GM12891 (cell line): Measurements from ENCODE around the gene S100A2.

Experiments used
- DNase-seq: peaks from one replicate; pipeline ENCODE4 v3.0.0; 2011; ENCODE audit warnings: low spot score; ENCODE audit not compliant: insufficient read length
- FAIRE-seq: peaks from 2 replicates; lab custom pipeline; 2011; peaks lifted over from hg19 to GRCh38; lab: Jason Lieb, UNC
- PAX5 ChIP-seq: IDR thresholded peaks from 2 replicates; pipeline ENCODE4 v1.6.1; 2011; ENCODE audit warnings: low read length, moderate library complexity, mild to moderate bottlenecking; ENCODE audit not compliant: insufficient read depth, severe bottlenecking
- POLR2A ChIP-seq: IDR thresholded peaks from 2 replicates; pipeline ENCODE4 v1.6.1; 2011; ENCODE audit warnings: low read depth, low read length, control low read depth
- POLR2AphosphoS5 ChIP-seq: IDR thresholded peaks from 2 replicates; pipeline ENCODE4 v1.6.1; 2011; ENCODE audit warnings: low read depth, low read length, control low read depth
- POU2F2 ChIP-seq: IDR thresholded peaks from 2 replicates; pipeline ENCODE4 v1.6.1; 2011; ENCODE audit warnings: low read depth, mild to moderate bottlenecking, control low read depth, low read length, moderate library complexity
- SPI1 ChIP-seq: IDR thresholded peaks from 2 replicates; pipeline ENCODE4 v1.6.1; 2011; ENCODE audit warnings: low read depth, low read length, control low read depth
- TAF1 ChIP-seq: IDR thresholded peaks from 2 replicates; pipeline ENCODE4 v1.6.1; 2011; ENCODE audit warnings: low read depth, low read length, control low read depth

Gene S100A2

DNA sequence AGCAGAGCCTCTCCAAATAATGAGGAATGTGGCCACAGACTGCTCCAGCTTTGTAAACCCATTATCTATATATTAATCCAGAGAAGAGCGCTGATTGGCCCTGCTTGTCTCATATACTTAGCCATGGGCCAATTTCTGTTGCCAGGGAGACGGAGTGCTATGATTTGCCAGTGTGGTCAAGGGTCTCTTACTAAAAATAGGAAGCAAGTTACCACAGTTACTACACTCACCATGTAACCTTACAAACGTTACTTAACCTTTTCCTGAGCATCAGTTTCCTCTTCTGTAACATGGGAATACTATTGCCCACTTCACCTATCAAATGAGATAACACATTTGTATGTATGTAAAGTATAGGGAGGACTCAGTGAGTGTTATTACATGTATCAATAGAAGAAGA lies 7.7 kb upstream of the S100A2 start:
- DNase-seq, result no peak
- TF ChIP-seq POLR2A (no peak), SPI1 (no peak), POLR2AphosphoS5 (no peak), POU2F2 (no peak), TAF1 (no peak), PAX5 (no peak)
- FAIRE-seq, result no peak

DNA sequence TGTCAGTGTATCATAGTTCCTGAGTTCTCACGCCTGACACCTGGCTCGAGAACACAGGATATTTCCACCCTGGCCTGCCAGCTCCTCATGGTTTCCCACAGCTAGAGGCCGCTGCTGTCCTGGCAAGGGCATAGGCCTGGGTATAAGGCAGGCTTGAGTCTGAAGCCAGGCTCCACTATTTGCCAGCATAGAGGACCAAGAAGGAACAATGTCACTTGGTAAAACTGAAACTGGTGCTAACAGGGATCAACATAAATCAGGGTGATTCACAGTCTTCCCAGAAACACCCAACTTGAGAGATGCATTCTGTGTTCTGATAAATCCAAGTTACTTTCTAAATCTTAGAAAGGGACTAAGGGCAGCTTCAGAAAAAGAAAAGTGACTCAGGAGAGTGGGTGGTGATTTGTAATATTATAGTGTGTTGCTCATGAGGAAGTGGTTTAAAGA lies 6.9 kb upstream of the S100A2 start:
- DNase-seq (peak; percentile 51), FAIRE-seq (peak; percentile 57)
- no peak for TF ChIP-seq POU2F2
- TF ChIP-seq TAF1, result no peak
- TF ChIP-seq POLR2A, result no peak
- no peak for TF ChIP-seq PAX5
- TF ChIP-seq POLR2AphosphoS5, result no peak
- TF ChIP-seq SPI1, result no peak; the same call in 1 of the 2 replicates

DNA sequence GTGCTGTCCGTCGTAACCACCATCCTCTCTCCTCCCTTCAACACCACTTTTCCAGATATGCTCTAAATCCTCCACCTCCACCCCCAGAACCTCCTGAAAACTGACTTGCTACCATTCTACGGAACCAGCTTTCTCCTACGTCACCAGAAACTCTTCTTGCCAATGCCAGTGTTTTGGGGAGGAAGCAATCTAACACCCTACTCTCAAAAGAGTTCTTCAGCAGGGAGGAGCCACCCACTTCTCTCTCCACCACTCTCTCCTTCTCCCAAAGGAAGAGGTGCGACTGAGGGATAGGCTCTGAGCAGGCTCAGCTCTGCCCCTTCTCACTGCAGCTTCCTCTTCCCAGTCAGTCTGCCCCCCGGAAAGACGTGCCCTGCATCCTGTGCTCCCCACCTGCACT lies 6.1 kb upstream of the S100A2 start:
- TF ChIP-seq POLR2AphosphoS5, result no peak
- no peak for TF ChIP-seq PAX5
- TF ChIP-seq SPI1, result no peak
- TF ChIP-seq POLR2A, result no peak
- TF ChIP-seq TAF1, result no peak
- no peak for DNase-seq
- FAIRE-seq, result no peak

DNA sequence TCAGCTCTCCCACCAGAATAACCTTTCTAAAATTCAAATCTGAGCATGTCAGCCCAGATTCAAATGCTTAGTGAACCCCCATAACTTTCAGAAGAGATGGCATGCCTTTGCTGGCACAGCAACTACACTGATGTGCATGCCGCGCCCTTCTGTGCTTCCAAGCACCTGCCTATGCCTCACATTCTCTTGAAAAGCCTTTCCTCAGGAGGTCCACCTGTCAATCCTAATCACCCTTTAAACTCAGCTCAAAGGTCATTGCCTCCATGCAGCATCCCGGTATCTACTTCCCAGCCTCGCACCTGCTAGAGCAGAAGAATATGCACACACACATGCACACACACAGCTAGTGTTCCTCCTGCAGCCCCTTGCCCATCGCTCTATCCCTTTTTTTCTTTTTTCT lies 5.2 kb upstream of the S100A2 start:
- DNase-seq (no peak), FAIRE-seq (no peak)
- no peak for TF ChIP-seq TAF1

DNA sequence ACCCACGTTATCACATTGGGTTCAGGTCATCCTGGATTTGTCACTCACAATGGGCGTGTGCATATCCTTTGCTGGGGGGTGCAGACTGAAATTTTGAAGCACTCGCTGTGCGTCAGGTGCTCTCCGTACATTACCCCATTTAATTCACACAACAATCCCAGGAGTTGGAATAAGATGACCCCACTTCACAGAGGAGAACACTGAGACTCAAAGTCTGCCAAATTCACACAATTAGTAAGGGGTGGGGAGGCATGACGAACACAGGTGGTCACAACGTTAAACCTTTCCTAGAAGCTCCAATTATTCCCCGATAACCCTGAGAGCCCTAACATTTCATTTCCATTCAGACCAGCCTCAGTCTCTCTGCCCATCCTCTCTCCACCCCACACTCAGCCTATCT lies 3.8 kb upstream of the S100A2 start:
- no peak for TF ChIP-seq PAX5
- no peak for TF ChIP-seq POLR2A
- TF ChIP-seq TAF1, result no peak
- no peak for TF ChIP-seq SPI1
- TF ChIP-seq POU2F2, result no peak
- no peak for TF ChIP-seq POLR2AphosphoS5
- DNase-seq (no peak), FAIRE-seq (no peak)

DNA sequence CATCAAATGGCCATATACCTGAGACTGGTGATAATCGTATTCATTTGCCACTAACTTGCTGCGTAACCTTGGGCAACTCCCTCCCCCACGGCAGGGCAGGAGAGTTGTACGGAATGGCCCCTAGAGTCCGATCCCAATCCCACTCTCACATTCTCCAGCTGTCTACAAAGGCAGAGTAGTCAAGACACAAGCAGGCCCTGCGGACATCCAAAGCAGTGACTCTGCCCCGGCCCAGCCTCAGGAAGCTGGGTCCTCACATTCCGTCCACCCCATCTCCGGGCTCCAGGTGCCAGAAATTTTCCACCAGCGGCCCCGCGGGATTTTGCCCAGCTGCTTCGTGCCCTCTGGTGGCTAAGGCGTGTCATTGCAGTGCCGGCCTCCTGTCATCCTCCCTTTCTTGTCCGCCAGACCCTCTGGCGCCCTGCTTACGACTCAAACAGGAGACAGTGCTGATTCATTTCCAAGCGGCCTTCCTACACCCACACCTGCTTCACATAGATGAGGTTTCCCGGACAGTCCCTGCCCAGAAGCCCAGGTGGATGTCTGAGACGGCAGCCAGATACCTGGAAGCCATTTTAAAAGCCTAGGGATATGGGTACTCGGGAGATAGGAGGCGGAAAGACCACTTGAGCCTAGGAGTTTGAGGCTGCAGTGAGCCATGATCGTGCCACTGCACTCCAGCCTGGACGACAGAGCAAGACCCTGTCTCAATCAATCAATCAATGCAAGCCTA lies 2.9 kb upstream of the S100A2 start:
- TF ChIP-seq SPI1 (no peak), POLR2A (no peak), POU2F2 (no peak), PAX5 (no peak)
- peak; percentile 91 for FAIRE-seq
- DNase-seq, result peak; percentile 68

DNA sequence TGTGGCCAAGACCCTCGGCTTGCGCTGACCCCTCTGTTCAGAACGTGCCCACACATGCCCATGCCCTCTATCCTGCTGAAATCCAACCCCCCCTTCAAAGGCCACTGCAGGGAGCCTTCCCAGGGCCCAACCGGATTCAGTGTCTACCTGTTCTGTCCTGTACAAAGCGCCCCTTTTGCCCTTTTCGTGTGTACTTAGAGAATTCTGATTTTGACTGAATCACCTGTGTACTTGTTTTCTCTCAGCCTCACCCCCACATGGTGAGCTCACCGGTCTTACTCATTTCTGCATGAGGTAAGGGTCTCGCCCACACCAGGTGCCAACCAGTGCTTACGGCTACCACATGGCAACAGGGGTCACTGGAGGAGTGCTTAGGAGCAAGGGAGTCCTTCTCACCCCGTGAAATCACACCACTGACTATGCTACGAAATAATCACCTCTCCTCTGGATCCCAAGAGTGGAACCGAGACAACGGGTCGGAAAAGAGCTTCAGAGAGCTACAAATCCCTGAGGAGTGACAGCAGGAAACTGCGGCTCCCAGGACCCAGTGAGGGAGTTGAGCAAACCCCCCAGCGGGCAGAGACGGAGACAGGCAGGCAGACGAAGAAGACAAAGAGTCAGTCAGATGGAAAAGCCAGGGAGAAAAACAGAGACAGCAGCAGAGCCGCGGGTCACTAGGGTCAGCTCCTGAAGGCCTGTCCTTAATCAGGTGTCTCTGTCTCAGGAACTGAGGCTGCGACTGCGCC lies 2.1 kb upstream of the S100A2 start:
- DNase-seq (no peak), FAIRE-seq (no peak)
- TF ChIP-seq POLR2A, result no peak
- no peak for TF ChIP-seq POLR2AphosphoS5
- TF ChIP-seq TAF1, result no peak
- TF ChIP-seq SPI1, result no peak
- TF ChIP-seq PAX5, result no peak
- TF ChIP-seq POU2F2, result no peak

DNA sequence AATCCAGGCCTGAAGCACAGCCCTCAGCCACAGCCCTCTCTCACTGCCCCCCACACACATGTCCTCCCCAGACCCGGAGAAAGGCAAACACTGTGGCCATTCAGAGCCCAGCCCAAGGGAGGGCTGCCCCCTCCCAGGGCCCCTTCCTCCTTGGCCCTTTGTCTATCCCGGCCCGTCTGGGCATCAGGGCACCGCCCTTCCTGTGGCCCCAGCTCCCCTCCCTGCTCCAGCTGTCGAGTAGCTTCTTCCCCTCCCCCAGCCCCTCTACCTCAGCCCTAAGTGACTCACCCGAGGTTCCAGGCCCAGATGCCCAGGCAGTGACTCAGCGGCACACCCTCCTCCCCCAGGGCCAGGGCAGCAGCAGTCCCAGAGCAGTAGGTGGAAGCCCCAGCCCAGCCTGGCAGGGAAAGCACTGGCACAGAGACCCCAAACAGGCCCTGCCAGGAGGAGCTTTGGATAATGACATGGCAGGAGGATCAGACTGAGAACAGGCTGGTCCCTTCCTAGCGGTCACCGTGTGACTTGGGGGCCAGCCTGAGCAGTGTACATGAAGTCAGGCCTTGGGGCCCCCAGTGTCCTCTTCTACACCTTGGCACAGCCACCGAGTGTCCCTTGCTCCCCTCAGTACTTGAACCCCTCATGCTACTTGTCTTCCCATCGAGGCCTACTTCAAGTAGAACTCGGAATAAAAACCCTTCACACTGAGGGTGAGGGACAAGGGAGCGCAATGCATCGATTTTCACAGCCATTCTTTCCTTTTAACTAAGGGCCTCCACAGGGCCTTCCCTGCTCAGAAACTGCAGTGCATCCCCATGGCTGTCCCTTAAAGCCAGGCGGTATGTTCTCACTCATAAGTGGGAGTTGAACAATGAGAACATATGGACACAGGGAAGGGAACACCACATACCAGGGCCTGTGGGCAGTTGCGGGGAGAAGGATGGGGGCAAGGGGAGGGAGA lies 1.0 kb upstream of the S100A2 start:
- TF ChIP-seq POU2F2 (no peak), POLR2AphosphoS5 (no peak), SPI1 (no peak), POLR2A (no peak), PAX5 (no peak), TAF1 (no peak)
- DNase-seq (peak; percentile 57), FAIRE-seq (no peak)

DNA sequence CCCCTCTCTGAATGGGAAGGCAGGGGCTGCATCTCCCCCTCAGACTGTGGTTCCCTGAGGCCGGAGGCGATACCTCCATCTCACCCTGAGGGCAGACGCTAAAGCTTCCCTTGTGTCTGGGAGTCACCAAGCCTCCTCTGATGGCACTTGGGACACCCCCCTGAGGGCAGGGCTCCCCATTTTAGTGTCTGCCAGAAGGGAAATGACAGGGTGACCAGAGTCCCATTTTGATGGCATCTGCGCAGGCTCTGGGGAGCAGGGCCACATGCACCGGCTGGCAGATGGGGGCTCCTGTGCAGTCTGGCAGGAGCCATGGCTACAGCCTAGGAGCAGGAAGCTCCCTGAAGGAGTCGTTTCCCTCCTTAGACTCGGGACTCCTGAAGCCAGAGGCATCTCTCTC lies 1.7 kb downstream of the S100A2 start:
- FAIRE-seq, result no peak
- no peak for DNase-seq
- TF ChIP-seq POLR2AphosphoS5 (no peak), POLR2A (no peak), PAX5 (no peak), TAF1 (no peak), POU2F2 (no peak), SPI1 (no peak)
